ENCODE data around the gene SMIM43. TPM values are rescaled to one million over a fixed set of nuclear protein-coding genes. Genes with fewer than 3 reads are reported as not detected.

The SMIM43 gene
- total and polyA plus RNA-seq, 2 donors (not counting 1 experiment from before 2014, with no cell fraction given) = not detected

DNA sequence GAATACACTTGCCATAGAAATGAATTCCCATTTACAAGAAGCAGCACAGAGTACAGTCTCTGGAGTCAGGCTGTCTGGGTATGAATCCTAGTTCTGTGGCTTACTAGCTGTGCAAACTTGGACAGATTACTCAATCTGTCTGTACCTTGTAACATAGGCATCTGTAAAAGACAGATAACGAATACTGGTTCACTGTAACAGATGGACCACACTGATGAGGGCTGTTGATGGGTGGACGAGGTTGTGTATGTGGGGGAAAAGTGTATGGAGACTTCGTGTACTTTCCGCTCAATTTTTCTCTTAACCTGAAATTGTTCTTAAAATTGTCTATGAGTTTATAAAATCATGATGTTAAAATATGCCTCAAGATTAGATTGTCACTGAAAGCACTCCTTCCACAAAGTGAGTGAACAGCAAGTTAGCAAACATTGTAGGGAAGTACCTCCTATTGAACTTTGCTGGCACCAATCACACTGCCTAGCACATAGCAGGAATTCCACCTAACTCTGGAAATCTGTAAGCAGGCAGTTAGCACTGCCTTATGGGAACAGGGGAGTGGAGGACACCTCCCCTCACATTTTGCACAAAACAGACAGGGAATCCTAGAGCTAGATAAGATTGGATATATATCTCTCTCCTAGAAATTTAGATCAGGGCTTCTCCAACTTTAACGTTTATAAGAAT lies 29.7 kb upstream of the SMIM43 start:
- Histone ChIP-seq H4K20me1 (ENCODE audit: control insufficient read depth, insufficient read depth, low read length, poor library complexity, severe bottlenecking) (no peaks in the 10 kb centered on the region), H3K9me3 (ENCODE audit: control extremely low read depth in 1 of 3, control insufficient read depth in 2 of 3, insufficient read depth in 1 of 3, low read length in 2 of 3) (no peaks in the 10 kb centered on the region), H3K4me2 (replicated peaks; ENCODE audit: low read depth, low read length, poor library complexity, severe bottlenecking) (no peak overlapping the region), H3K27me3 (replicated peaks in 1 of 4; ENCODE audit: control extremely low read depth in 1 of 4, control insufficient read depth in 3 of 4, insufficient read depth in 4 of 4, low read length in 3 of 4) (peaks cover 0 to 10% (median 2%) of the 10 kb centered on the region in 4 experiments), H3K27ac (ENCODE audit: low read length in 2 of 2) (no peak overlapping the region), H3K4me1 (ENCODE audit: control insufficient read depth in 2 of 2, insufficient read depth in 2 of 2, low read length in 2 of 2) (no peaks in the 10 kb centered on the region), H3K79me2 (ENCODE audit: control insufficient read depth, insufficient read depth, low read length) (no peaks in the 10 kb centered on the region), H3K36me3 (replicated peaks in 1 of 2; ENCODE audit: control extremely low read depth in 1 of 2, control insufficient read depth in 1 of 2, extremely low read depth in 1 of 2, insufficient read depth in 2 of 2, low read length in 1 of 2) (no peaks in the 10 kb centered on the region), H2AFZ (ENCODE audit: insufficient read depth, low read depth, low read length, poor library complexity, severe bottlenecking) (no peak overlapping the region), H3K4me3 (ENCODE audit: control extremely low read depth in 1 of 5, extremely low read depth in 1 of 5, insufficient read depth in 1 of 5, low read depth in 2 of 5, low read length in 4 of 5) (no peak overlapping the region), H3K9ac (ENCODE audit: low read length) (no peak overlapping the region)
- WGBS (ENCODE audit: insufficient coverage) = 100% methylated on average over 2 of the region's 5 CpGs
- no peak for DNase-seq
- H3K4me3 Mint-ChIP-seq = no peak overlapping the region
- ChIA-PET POLR2A (no interaction called here), CTCF (no interaction called here)
- no peaks in the 10 kb centered on the region for H3K9me3 Mint-ChIP-seq (ENCODE audit: insufficient read depth)
- no peak overlapping the region for H3K27ac Mint-ChIP-seq
- ATAC-seq (ENCODE audit: low read depth) = no peak
- intact Hi-C loops (cut with micrococcal nuclease) = no loop called here
- TF ChIP-seq, protein P1, sequence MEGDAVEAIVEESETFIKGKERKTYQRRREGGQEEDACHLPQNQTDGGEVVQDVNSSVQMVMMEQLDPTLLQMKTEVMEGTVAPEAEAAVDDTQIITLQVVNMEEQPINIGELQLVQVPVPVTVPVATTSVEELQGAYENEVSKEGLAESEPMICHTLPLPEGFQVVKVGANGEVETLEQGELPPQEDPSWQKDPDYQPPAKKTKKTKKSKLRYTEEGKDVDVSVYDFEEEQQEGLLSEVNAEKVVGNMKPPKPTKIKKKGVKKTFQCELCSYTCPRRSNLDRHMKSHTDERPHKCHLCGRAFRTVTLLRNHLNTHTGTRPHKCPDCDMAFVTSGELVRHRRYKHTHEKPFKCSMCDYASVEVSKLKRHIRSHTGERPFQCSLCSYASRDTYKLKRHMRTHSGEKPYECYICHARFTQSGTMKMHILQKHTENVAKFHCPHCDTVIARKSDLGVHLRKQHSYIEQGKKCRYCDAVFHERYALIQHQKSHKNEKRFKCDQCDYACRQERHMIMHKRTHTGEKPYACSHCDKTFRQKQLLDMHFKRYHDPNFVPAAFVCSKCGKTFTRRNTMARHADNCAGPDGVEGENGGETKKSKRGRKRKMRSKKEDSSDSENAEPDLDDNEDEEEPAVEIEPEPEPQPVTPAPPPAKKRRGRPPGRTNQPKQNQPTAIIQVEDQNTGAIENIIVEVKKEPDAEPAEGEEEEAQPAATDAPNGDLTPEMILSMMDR (IDR thresholded peaks at IDR 0.05) = no peak
- TF ChIP-seq EZH2 (IDR thresholded peaks at IDR 0.05; ENCODE audit: borderline replicate concordance, insufficient read depth, low read depth, low read length, poor library complexity, severe bottlenecking) = no peak
- H3K4me1 Mint-ChIP-seq = peaks cover 7% of the 10 kb centered on the region
- peaks cover 8% of the 10 kb centered on the region for H3K27me3 Mint-ChIP-seq

GRCh38 chr4:121792966-121793365 lies 28.0 kb upstream of the SMIM43 start:
- H3K36me3 ChIP-seq (replicated peaks in 1 of 2; ENCODE audit: control extremely low read depth in 1 of 2, control insufficient read depth in 1 of 2, extremely low read depth in 1 of 2, insufficient read depth in 2 of 2, low read length in 1 of 2) = no peaks in the 10 kb centered on the region
- H2AFZ ChIP-seq (ENCODE audit: insufficient read depth, low read depth, low read length, poor library complexity, severe bottlenecking) = no peak overlapping the region
- no peaks in the 10 kb centered on the region for H3K9me3 ChIP-seq (ENCODE audit: control extremely low read depth in 1 of 3, control insufficient read depth in 2 of 3, insufficient read depth in 1 of 3, low read length in 2 of 3)
- H3K9ac ChIP-seq (ENCODE audit: low read length) = no peak overlapping the region
- no peaks in the 10 kb centered on the region for H3K79me2 ChIP-seq (ENCODE audit: control insufficient read depth, insufficient read depth, low read length)
- H3K4me3 ChIP-seq (ENCODE audit: control extremely low read depth in 1 of 5, extremely low read depth in 1 of 5, insufficient read depth in 1 of 5, low read depth in 2 of 5, low read length in 4 of 5) = no peak overlapping the region
- Mint-ChIP-seq H3K9me3 (ENCODE audit: insufficient read depth) (no peaks in the 10 kb centered on the region), H3K27me3 (peaks cover 20% of the 10 kb centered on the region), H3K27ac (no peak overlapping the region), H3K4me3 (no peak overlapping the region), H3K4me1 (no peaks in the 10 kb centered on the region)
- no peaks in the 10 kb centered on the region for H4K20me1 ChIP-seq (ENCODE audit: control insufficient read depth, insufficient read depth, low read length, poor library complexity, severe bottlenecking)
- TF ChIP-seq EZH2 (IDR thresholded peaks at IDR 0.05; ENCODE audit: borderline replicate concordance, insufficient read depth, low read depth, low read length, poor library complexity, severe bottlenecking) = no peak
- TF ChIP-seq, protein P1 (IDR thresholded peaks at IDR 0.05) = no peak
- H3K4me2 ChIP-seq (replicated peaks; ENCODE audit: low read depth, low read length, poor library complexity, severe bottlenecking) = no peak overlapping the region
- DNase-seq (no peak), ATAC-seq (ENCODE audit: low read depth) (no peak)
- WGBS (ENCODE audit: insufficient coverage) = 90% methylated on average over 1 of the region's 2 CpGs
- ChIA-PET CTCF (no interaction called here), POLR2A (no interaction called here)
- no peak overlapping the region for H3K27ac ChIP-seq (ENCODE audit: low read length in 2 of 2)
- intact Hi-C loops (cut with micrococcal nuclease) = no loop called here
- H3K27me3 ChIP-seq (replicated peaks in 1 of 4; ENCODE audit: control extremely low read depth in 1 of 4, control insufficient read depth in 3 of 4, insufficient read depth in 4 of 4, low read length in 3 of 4) = peaks cover 0 to 10% (median 3%) of the 10 kb centered on the region in 4 experiments
- H3K4me1 ChIP-seq (ENCODE audit: control insufficient read depth in 2 of 2, insufficient read depth in 2 of 2, low read length in 2 of 2) = no peaks in the 10 kb centered on the region

Measured in B cell (primary cell).